HepG2 (cell line): Measurements from ENCODE around the gene IL1RAPL2. TPM values are rescaled to one million over a fixed set of nuclear protein-coding genes. Genes with fewer than 3 reads are reported as not detected.

ENCODE experiments used
- ATAC-seq: fragments of 200-7000 bp; cut with Tn5 transposase; 3 replicates; pipeline ENCODE4 v1.9.1; 2020; ENCODE audit warnings: mild to moderate bottlenecking, moderate library complexity
- BruUV-seq: library from RNA; stranded (reverse); fragments of 400-500 nt; replicated peaks from 2 replicates; lab custom pipeline; 2021; lab: Mats Ljungman, UMichigan
- CTCF ChIA-PET: fragments of 300-600 bp; formaldehyde crosslinking; extraction: SDS; loops from one replicate; lab custom pipeline; 2021; ENCODE audit warnings: low total read pairs, inconsistent platforms, low intra/inter-chr PET ratio; lab: Yijun Ruan, JAX
- POLR2A ChIA-PET: fragments of 350-600 bp; sonication (Branson Sonifier 250); formaldehyde crosslinking; loops from one replicate; lab custom pipeline; 2020; ENCODE audit warnings: antibody characterized with exemption, inconsistent platforms; lab: Yijun Ruan, JAX
- DNase-seq: peaks from one replicate; pipeline ENCODE4 v3.0.0-alpha.2; 2015; ENCODE audit warnings: low spot score
- FAIRE-seq: peaks from 3 replicates; lab custom pipeline; 2011; peaks lifted over from hg19 to GRCh38; lab: Jason Lieb, UNC
- H2AFZ ChIP-seq: one replicate; pipeline ENCODE4 v1.6.1; 2011; ENCODE audit warnings: low read length, inconsistent platforms
- H3K27ac ChIP-seq: fragments of 300-600 bp; 3 replicates; pipeline ENCODE4 v1.8.0; 2011; ENCODE audit warnings: mixed run types, mild to moderate bottlenecking, mixed read lengths, low read length, inconsistent platforms; ENCODE audit not compliant: insufficient read depth; ENCODE audit errors: extremely low read length
- H3K27me3 ChIP-seq, 2 experiments: fragments of 200-600 bp in 1 of 2; 2 replicates in 1 of 2; 3 replicates in 1 of 2; pipeline versions ENCODE4 v1.6.0 to v1.8.0; 2011; ENCODE audit warnings: low read length in 2 of 2, mild to moderate bottlenecking in 2 of 2, moderate library complexity in 2 of 2, inconsistent platforms in 1 of 2; ENCODE audit not compliant: insufficient read depth in 2 of 2, control insufficient read depth in 1 of 2
- H3K36me3 ChIP-seq, 2 experiments: fragments of 200-600 bp in 1 of 2; replicated peaks in 1 of 2; 2 replicates in 1 of 2; 3 replicates in 1 of 2; pipeline versions ENCODE4 v1.5.1 to v1.8.0; 2011; ENCODE audit warnings: low read length in 2 of 2, inconsistent platforms in 1 of 2; ENCODE audit not compliant: insufficient read depth in 2 of 2, control insufficient read depth in 1 of 2
- H3K4me1 ChIP-seq: 2 replicates; pipeline ENCODE4 v1.5.1; 2012; ENCODE audit warnings: low read length, inconsistent platforms; ENCODE audit not compliant: insufficient read depth
- H3K4me2 ChIP-seq: 2 replicates; pipeline ENCODE4 v1.6.0; 2011; ENCODE audit warnings: low read depth, low read length, inconsistent platforms
- H3K4me3 ChIP-seq, 3 experiments: fragments of 200-600 bp in 1 of 3; sonication (generic), shearing (Covaris generic) in 1 of 3; replicated peaks in 1 of 3; 2 replicates each; pipeline ENCODE4 v1.5.1; 2011 to 2016; ENCODE audit warnings: low read length in 3 of 3, inconsistent platforms in 2 of 3, low read depth in 2 of 3, mild to moderate bottlenecking in 2 of 3, control low read depth in 1 of 3, mixed read lengths in 1 of 3; ENCODE audit not compliant: insufficient read depth in 1 of 3
- H3K79me2 ChIP-seq: one replicate; pipeline ENCODE4 v1.6.1; 2011; ENCODE audit warnings: low read length, inconsistent platforms; ENCODE audit not compliant: insufficient read depth
- H3K9ac ChIP-seq: 2 replicates; pipeline ENCODE4 v1.6.0; 2011; ENCODE audit warnings: mild to moderate bottlenecking, low read depth, low read length, inconsistent platforms; ENCODE audit not compliant: insufficient read depth
- H3K9me3 ChIP-seq: 2 replicates; pipeline ENCODE4 v1.5.1; 2012; ENCODE audit warnings: mild to moderate bottlenecking, low read length
- H4K20me1 ChIP-seq: 2 replicates; pipeline ENCODE4 v1.6.0; 2011; ENCODE audit warnings: inconsistent platforms, mild to moderate bottlenecking, low read length, moderate library complexity; ENCODE audit not compliant: insufficient read depth
- HOXA9 ChIP-seq: sonication (generic); formaldehyde crosslinking; IDR thresholded peaks from 2 replicates; pipeline ENCODE4 v1.8.1; 2022; ENCODE audit warnings: missing genetic modification reagents, mild to moderate bottlenecking, moderate library complexity, borderline replicate concordance
- MAF1 ChIP-seq: sonication (generic); formaldehyde crosslinking; IDR thresholded peaks from 2 replicates; pipeline ENCODE4 v1.5.0; 2020; ENCODE audit warnings: missing genetic modification reagents, borderline replicate concordance
- NONO ChIP-seq, 2 experiments: fragments of 450-650 bp in 1 of 2; sonication (generic) in 1 of 2; formaldehyde crosslinking in 1 of 2; IDR thresholded peaks in 1 of 2; conservative IDR thresholded peaks in 1 of 2; 2 replicates each; pipeline versions ENCODE4 v1.6.1 to v1.8.0; 2017 to 2022; ENCODE audit warnings: mild to moderate bottlenecking in 1 of 2, missing genetic modification reagents in 1 of 2, moderate library complexity in 1 of 2
- POLR2A ChIP-seq, 2 experiments: IDR thresholded peaks; 2 replicates each; pipeline ENCODE4 v1.6.1; 2011; ENCODE audit warnings: low read depth in 2 of 2, low read length in 2 of 2, mild to moderate bottlenecking in 1 of 2, moderate library complexity in 1 of 2; ENCODE audit not compliant: insufficient read depth in 1 of 2
- SOX13 ChIP-seq, 3 experiments: fragments of 450-650 bp in 1 of 3; sonication (generic) in 1 of 3; formaldehyde crosslinking in 1 of 3; IDR thresholded peaks in 2 of 3; conservative IDR thresholded peaks in 1 of 3; 2 replicates each; pipeline versions ENCODE4 v1.5.0 to v1.6.1; 2016 to 2020; ENCODE audit warnings: antibody characterized with exemption in 1 of 3, mild to moderate bottlenecking in 1 of 3, missing compliant biosample characterization in 1 of 3, missing genetic modification reagents in 1 of 3, moderate library complexity in 1 of 3
- TAF15 ChIP-seq: fragments of 200-400 bp; formaldehyde crosslinking; IDR thresholded peaks from one replicate; pipeline ENCODE4 v1.6.1; 2018; ENCODE audit warnings: mild to moderate bottlenecking, low read depth, low read length; ENCODE audit not compliant: poor library complexity, severe bottlenecking
- TBP ChIP-seq: sonication (generic); formaldehyde crosslinking; IDR thresholded peaks from 2 replicates; pipeline ENCODE4 v1.5.0; 2020; ENCODE audit warnings: missing genetic modification reagents
- U2AF1 ChIP-seq: fragments of 200-400 bp; formaldehyde crosslinking; optimal IDR thresholded peaks from 2 replicates; pipeline ENCODE3; 2017; ENCODE audit warnings: mild to moderate bottlenecking, low read depth, low read length
- ZNF264 ChIP-seq: sonication (generic); formaldehyde crosslinking; IDR thresholded peaks from 2 replicates; pipeline ENCODE4 v1.4.0; 2020; ENCODE audit warnings: missing genetic modification reagents
- ZNF451 ChIP-seq: sonication (generic); formaldehyde crosslinking; IDR thresholded peaks from 2 replicates; pipeline ENCODE4 v1.5.0; 2020; ENCODE audit warnings: mild to moderate bottlenecking, missing genetic modification reagents
- ZNF564 ChIP-seq: sonication (generic); formaldehyde crosslinking; IDR thresholded peaks from 2 replicates; pipeline ENCODE4 v1.8.1; 2023; ENCODE audit warnings: mild to moderate bottlenecking, missing genetic modification reagents
- ZNF607 ChIP-seq: sonication (generic); formaldehyde crosslinking; IDR thresholded peaks from 2 replicates; pipeline ENCODE4 v1.5.1; 2020; ENCODE audit warnings: missing genetic modification reagents, mild to moderate bottlenecking, borderline replicate concordance
- ZNF652 ChIP-seq: IDR thresholded peaks from 2 replicates; pipeline ENCODE4 v1.6.1; 2016; ENCODE audit warnings: low read depth, borderline replicate concordance
- ZSCAN20 ChIP-seq: sonication (generic); formaldehyde crosslinking; IDR thresholded peaks from 2 replicates; pipeline ENCODE4 v1.4.0; 2020; ENCODE audit warnings: missing genetic modification reagents, mild to moderate bottlenecking, borderline replicate concordance
- WGBS: methylation state at CpG from one replicate; pipeline ENCODE4 v1.1.6; 2017; ENCODE audit warnings: low lambda C conversion rate; 5-methylcytosine and 5-hydroxymethylcytosine counted together
- in situ Hi-C: cut with HindIII; loops from 2 replicates; pipeline ENCODE4 v1.10.0; 2017; ENCODE audit warnings: low pct_unique_long_range_greater_than_20kb; ENCODE audit not compliant: extremely low pct_ligation_motif_present
- intact Hi-C: fragments of 100-400 bp; cut with micrococcal nuclease; formaldehyde crosslinking; loops from one replicate; pipeline ENCODE4 v1.10.0; 2022; ENCODE audit not compliant: unreplicated experiment
- polyA plus RNA-seq, 8 experiments: library from polyadenylated mRNA; depleted of rRNA in 3 of 8; stranded (reverse) in 7 of 8; unstranded in 1 of 8; fragments of >200 nt; fragmentation: Illumina TruSeq in 4 of 8; extraction: Trizol in 4 of 8; gene quantifications; 2 replicates each; pipeline versions ENCODE4 v1.2.1 to v1.2.3, GENCODE V29; 2011 to 2016; ENCODE audit warnings: low read depth in 4 of 8, missing spikeins in 1 of 8, mixed read lengths in 1 of 8; ENCODE audit not compliant: insufficient read depth in 1 of 8
- total RNA-seq, 5 experiments: library from RNA; depleted of rRNA; stranded (reverse); fragments of >200 nt; fragmentation: Illumina TruSeq; extraction: Trizol; gene quantifications; 2 replicates each; pipeline ENCODE4 v1.2.3, GENCODE V29; 2016; ENCODE audit warnings: low read depth in 1 of 5
- TF ChIP-seq, protein P1 (sequence below): fragments of 450-650 bp; IDR thresholded peaks from 2 replicates; pipeline ENCODE4 v1.6.1; 2016
- TF ChIP-seq, protein P2 (sequence below): sonication (generic); formaldehyde crosslinking; IDR thresholded peaks from 2 replicates; pipeline ENCODE4 v1.8.0; 2022; ENCODE audit warnings: mild to moderate bottlenecking, missing genetic modification reagents, borderline replicate concordance

Gene IL1RAPL2
- total and polyA plus RNA-seq, 2 of the 13 experiments (the other 11 are each of a cell fraction or from before 2014, with no cell fraction given), result not detected

DNA sequence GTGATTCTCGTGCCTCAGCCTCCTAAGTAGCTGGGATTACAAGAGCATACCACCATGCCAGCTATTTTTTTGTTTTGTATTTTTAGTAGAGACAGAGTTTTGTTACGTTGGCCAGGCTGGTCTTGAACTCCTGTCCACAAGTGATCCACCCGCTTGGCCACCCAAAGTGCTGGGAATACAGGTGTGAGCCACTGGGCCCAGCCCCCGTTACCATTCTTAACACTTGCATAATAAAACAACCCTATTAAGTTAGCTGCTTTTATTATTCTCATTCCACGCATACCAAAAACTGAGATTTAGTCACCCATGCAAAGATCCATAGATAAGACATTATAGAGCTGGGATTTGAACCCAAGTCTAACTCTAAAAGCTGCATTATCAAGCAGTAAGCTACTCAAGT is 660.5 kb downstream of the IL1RAPL2 start:
- FAIRE-seq, result no peak
- Histone ChIP-seq H3K9ac (no peak overlapping the region), H4K20me1 (no peaks in the 10 kb centered on the region), H3K9me3 (no peaks in the 10 kb centered on the region), H3K27me3 (no peaks in the 10 kb centered on the region), H3K4me3 (no peak overlapping the region), H3K4me1 (no peaks in the 10 kb centered on the region), H3K4me2 (no peak overlapping the region), H2AFZ (no peak overlapping the region), H3K27ac (no peak overlapping the region), H3K79me2 (no peaks in the 10 kb centered on the region), H3K36me3 (no peaks in the 10 kb centered on the region)
- ATAC-seq, result no peak
- 62% methylated on average over 3 of the region's 5 CpGs for WGBS
- BruUV-seq, result no TSS peak
- in situ Hi-C loops (no loop called here), intact Hi-C loops (no loop called here)
- DNase-seq, result no peak
- no peak for TF ChIP-seq ZNF264 (CRISPR knock-in tag)
- TF ChIP-seq, protein P1, sequence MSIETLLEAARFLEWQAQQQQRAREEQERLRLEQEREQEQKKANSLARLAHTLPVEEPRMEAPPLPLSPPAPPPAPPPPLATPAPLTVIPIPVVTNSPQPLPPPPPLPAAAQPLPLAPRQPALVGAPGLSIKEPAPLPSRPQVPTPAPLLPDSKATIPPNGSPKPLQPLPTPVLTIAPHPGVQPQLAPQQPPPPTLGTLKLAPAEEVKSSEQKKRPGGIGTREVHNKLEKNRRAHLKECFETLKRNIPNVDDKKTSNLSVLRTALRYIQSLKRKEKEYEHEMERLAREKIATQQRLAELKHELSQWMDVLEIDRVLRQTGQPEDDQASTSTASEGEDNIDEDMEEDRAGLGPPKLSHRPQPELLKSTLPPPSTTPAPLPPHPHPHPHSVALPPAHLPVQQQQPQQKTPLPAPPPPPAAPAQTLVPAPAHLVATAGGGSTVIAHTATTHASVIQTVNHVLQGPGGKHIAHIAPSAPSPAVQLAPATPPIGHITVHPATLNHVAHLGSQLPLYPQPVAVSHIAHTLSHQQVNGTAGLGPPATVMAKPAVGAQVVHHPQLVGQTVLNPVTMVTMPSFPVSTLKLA, result no peak
- TF ChIP-seq ZNF652 (CRISPR knock-in tag), result no peak
- TF ChIP-seq ZNF607 (CRISPR knock-in tag), result no peak
- no peak for TF ChIP-seq U2AF1
- no peak for TF ChIP-seq ZSCAN20 (CRISPR knock-in tag)
- TF ChIP-seq ZNF564 (CRISPR knock-in tag), result no peak
- TF ChIP-seq MAF1 (CRISPR knock-in tag), result no peak
- no peak for TF ChIP-seq POLR2A (IDR thresholded peaks at IDR 0.05; ENCODE audit: insufficient read depth in 1 of 2, low read depth in 2 of 2, low read length in 2 of 2)
- no peak for TF ChIP-seq NONO (IDR thresholded peaks at IDR 0.05)
- no peak for TF ChIP-seq NONO (CRISPR knock-in tag; conservative IDR thresholded peaks at IDR 0.05)
- TF ChIP-seq TAF15, result no peak
- TF ChIP-seq, protein P2, sequence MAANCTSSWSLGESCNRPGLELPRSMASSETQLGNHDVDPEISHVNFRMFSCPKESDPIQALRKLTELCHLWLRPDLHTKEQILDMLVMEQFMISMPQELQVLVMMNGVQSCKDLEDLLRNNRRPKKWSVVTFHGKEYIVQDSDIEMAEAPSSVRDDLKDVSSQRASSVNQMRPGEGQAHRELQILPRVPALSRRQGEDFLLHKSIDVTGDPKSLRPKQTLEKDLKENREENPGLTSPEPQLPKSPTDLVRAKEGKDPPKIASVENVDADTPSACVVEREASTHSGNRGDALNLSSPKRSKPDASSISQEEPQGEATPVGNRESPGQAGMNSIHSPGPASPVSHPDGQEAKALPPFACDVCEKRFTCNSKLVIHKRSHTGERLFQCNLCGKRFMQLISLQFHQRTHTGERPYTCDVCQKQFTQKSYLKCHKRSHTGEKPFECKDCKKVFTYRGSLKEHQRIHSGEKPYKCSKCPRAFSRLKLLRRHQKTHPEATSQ (CRISPR knock-in tag), result no peak
- no peak for TF ChIP-seq TBP
- TF ChIP-seq HOXA9 (CRISPR knock-in tag), result no peak
- no peak for TF ChIP-seq SOX13 (IDR thresholded peaks at IDR 0.05)
- TF ChIP-seq SOX13 (CRISPR knock-in tag; conservative IDR thresholded peaks at IDR 0.05 in 1 of 2, IDR thresholded peaks at IDR 0.05 in 1 of 2), result no peak
- no peak for TF ChIP-seq ZNF451 (CRISPR knock-in tag)
- ChIA-PET POLR2A (no interaction called here), CTCF (no interaction called here)
